ENCODE measurements around the gene CHID1. TPM values are rescaled to one million over a fixed set of nuclear protein-coding genes. Genes with fewer than 3 reads are reported as not detected.

The CHID1 gene
- total RNA-seq, 2 donors from 2014 or later, result 46.9 to 78.7 TPM

DNA sequence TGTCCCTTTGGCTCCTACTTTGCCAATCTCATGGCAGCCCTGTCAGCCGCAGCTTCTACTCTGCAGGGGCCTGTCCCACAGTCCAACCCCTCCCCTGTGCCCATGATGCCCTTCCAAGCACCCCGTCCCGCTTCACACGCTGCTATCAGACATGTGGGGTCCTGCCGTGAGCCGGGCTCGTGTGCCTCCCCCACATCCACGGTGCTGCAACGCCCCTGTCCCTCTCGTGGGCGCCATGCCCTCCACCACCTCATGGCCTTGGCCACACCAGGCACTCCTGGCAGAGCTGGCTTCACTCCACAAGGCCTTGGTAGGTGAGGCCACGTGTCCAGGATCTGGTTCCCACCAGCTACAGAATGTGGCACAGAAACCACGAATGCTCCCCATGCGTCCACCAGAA lies 23.0 kb downstream of the CHID1 start:
- no peak for DNase-seq (ENCODE audit: low spot score)
- no peaks in the 10 kb centered on the region for H3K36me3 ChIP-seq
- no peaks in the 10 kb centered on the region for H3K4me1 ChIP-seq
- no peak overlapping the region for H3K27ac ChIP-seq
- H3K27me3 ChIP-seq, result no peaks in the 10 kb centered on the region
- TF ChIP-seq, protein P1, sequence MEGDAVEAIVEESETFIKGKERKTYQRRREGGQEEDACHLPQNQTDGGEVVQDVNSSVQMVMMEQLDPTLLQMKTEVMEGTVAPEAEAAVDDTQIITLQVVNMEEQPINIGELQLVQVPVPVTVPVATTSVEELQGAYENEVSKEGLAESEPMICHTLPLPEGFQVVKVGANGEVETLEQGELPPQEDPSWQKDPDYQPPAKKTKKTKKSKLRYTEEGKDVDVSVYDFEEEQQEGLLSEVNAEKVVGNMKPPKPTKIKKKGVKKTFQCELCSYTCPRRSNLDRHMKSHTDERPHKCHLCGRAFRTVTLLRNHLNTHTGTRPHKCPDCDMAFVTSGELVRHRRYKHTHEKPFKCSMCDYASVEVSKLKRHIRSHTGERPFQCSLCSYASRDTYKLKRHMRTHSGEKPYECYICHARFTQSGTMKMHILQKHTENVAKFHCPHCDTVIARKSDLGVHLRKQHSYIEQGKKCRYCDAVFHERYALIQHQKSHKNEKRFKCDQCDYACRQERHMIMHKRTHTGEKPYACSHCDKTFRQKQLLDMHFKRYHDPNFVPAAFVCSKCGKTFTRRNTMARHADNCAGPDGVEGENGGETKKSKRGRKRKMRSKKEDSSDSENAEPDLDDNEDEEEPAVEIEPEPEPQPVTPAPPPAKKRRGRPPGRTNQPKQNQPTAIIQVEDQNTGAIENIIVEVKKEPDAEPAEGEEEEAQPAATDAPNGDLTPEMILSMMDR (IDR thresholded peaks at IDR 0.05), result no peak
- no peaks in the 10 kb centered on the region for H3K9me3 ChIP-seq
- no peak overlapping the region for H3K4me3 ChIP-seq

DNA sequence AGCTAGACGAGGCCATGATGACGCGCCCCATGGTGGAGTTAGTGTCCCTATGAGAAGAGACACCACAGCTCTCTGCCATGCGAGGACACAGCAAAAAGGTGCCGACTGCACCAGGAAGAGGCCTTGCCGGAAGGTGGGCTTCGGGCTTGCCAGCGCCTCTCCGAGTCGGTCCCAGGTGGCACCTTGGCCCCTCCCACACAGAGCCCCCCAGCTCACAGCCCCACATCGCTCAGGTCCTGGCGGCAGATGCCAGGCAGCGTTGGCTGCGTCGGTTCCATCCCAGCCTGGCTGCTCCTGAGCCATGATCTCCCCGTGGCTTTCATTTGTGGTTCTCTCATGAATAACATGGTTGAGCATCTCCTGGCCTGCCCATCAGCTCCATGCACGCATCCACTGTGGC lies 24.0 kb downstream of the CHID1 start:
- H3K9me3 ChIP-seq, result no peaks in the 10 kb centered on the region
- TF ChIP-seq, protein P1 (IDR thresholded peaks at IDR 0.05), result no peak
- H3K4me1 ChIP-seq, result no peaks in the 10 kb centered on the region
- DNase-seq (ENCODE audit: low spot score), result no peak
- no peaks in the 10 kb centered on the region for H3K36me3 ChIP-seq
- no peak overlapping the region for H3K4me3 ChIP-seq
- no peaks in the 10 kb centered on the region for H3K27me3 ChIP-seq
- H3K27ac ChIP-seq, result no peak overlapping the region

DNA sequence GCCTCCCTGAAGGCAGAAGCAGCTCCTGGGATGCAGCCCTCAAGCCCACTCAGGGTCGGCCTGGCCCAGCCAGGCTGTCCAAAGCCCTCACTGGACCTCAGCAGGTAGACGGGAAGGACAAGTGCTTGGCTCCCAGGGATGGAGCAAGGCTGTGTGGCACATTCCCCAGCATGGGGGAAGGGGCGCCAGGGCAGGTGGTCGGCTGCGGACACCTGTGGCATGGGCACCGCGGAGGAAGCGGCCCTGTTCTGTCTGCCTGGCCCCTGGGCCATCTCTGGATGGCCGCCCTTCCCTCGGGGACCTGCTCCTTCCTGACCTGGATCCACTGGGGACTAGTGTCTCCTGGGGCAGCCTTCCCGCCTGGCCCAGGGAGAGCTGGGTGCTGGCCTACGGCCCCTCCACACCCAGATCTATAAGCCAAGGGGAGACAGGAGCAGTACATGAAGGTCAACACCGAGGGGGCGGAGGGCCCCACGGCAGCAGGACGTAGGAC lies 26.0 kb downstream of the CHID1 start:
- H3K4me1 ChIP-seq, result no peaks in the 10 kb centered on the region
- no peak overlapping the region for H3K27ac ChIP-seq
- no peaks in the 10 kb centered on the region for H3K27me3 ChIP-seq
- peaks cover 6% of the 10 kb centered on the region for H3K36me3 ChIP-seq
- TF ChIP-seq, protein P1 (IDR thresholded peaks at IDR 0.05), result no peak
- H3K9me3 ChIP-seq, result no peaks in the 10 kb centered on the region
- DNase-seq (ENCODE audit: low spot score), result no peak
- H3K4me3 ChIP-seq, result no peak overlapping the region

DNA sequence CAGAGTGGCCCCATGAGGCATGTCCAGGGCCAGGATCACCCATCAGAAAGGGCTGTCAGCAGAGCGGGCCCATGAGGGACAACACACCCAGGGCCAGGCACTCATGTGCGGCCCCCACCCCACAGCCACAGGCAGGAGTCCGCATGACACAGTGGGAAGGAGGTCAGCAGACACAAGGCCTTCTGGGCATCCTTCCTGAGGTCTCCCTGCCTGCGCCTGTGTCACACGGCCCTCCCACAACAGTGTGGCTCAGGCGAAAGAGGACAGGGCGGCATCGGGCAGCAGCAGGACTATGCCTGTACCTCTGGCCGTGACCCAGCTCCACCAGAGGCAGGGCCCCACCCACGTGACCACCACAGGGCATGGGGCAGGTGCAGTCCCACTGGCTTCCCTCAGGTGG lies 27.1 kb downstream of the CHID1 start:
- Histone ChIP-seq H3K4me3 (no peak overlapping the region), H3K4me1 (no peaks in the 10 kb centered on the region), H3K27ac (no peak overlapping the region), H3K9me3 (no peaks in the 10 kb centered on the region), H3K27me3 (no peaks in the 10 kb centered on the region), H3K36me3 (peaks cover 9% of the 10 kb centered on the region)
- no peak for DNase-seq (ENCODE audit: low spot score)
- TF ChIP-seq, protein P1 (IDR thresholded peaks at IDR 0.05), result no peak

DNA sequence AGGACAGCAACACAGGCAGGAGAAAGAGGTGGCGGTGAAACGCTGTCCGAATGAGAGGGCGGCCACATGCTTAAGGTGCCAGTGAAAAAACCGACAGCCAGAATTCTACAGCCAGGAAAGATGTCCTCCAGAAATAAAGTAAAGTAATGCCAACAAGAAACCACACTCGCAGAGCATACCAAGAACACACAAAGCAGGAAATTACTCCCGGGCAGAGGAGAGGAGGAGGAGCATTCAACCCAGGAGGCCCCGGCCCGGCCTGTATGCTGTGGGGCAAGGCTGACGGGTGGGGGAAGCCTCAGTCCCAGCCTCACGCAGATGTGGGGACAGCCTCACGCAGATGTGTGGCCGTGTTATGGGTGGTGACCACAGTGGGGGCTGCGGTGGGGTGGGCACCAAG lies 28.0 kb downstream of the CHID1 start:
- H3K4me3 ChIP-seq, result no peak overlapping the region
- no peak overlapping the region for H3K27ac ChIP-seq
- no peaks in the 10 kb centered on the region for H3K9me3 ChIP-seq
- no peak for DNase-seq (ENCODE audit: low spot score)
- no peaks in the 10 kb centered on the region for H3K4me1 ChIP-seq
- TF ChIP-seq, protein P1 (IDR thresholded peaks at IDR 0.05), result no peak
- peaks cover 9% of the 10 kb centered on the region for H3K36me3 ChIP-seq
- no peaks in the 10 kb centered on the region for H3K27me3 ChIP-seq

DNA sequence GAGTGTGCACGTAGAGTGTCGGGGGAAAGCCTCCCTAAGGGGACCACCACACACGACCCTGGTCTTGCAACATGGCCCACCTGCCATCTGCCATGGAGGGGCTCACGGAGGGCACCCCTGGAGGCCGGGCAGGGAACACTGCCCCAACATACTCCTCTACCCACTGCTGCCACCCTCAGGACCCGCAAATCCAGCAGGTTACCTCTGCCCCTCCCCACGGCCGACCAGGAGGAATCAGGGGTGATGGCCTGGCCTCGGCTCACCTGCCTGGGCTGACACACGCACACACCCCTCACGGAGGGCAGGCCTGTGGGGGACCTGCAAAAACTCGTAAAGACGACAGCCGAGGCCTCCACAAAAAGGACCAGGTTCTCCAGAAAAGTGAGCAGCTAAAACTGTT lies 30.2 kb downstream of the CHID1 start:
- TF ChIP-seq, protein P1 (IDR thresholded peaks at IDR 0.05), result no peak
- peaks cover 9% of the 10 kb centered on the region for H3K36me3 ChIP-seq
- no peak overlapping the region for H3K4me3 ChIP-seq

More for the DNA sequence above, 30.2 kb downstream of the CHID1 start:
- peaks cover 0 to 9% of the 10 kb centered on the region in 2 donors for H3K4me1 ChIP-seq
- no peak for DNase-seq (ENCODE audit: low spot score)
- H3K27me3 ChIP-seq, result no peaks in the 10 kb centered on the region
- no peak overlapping the region for H3K27ac ChIP-seq
- H3K9me3 ChIP-seq, result no peaks in the 10 kb centered on the region
